CD14-positive monocyte (primary cell): Measurements from ENCODE around the gene LARP6. TPM values are rescaled to one million over a fixed set of nuclear protein-coding genes. Genes with fewer than 3 reads are reported as not detected.
"Not testable (repeated sequence)": the region's sequence is repeated elsewhere in the genome, so short reads cannot be mapped to it uniquely, and the experiment has no call there.

Source experiments
- DNase-seq, 3 donors: peaks; one replicate each; pipeline ENCODE4 v3.0.0-alpha.2; 2011 to 2022
- H2AFZ ChIP-seq: 2 replicates; pipeline ENCODE4 v1.6.0; 2012; ENCODE audit warnings: mild to moderate bottlenecking, low read depth, low read length, inconsistent platforms; ENCODE audit not compliant: insufficient read depth, poor library complexity, severe bottlenecking
- H3K27ac ChIP-seq, 2 donors: 1 replicate in 1 of 2; 2 replicates in 1 of 2; pipeline ENCODE4 v1.5.1; 2012 to 2013; ENCODE audit warnings: low read length in 2 of 2, control low read depth in 1 of 2, inconsistent platforms in 1 of 2, low read depth in 1 of 2, mild to moderate bottlenecking in 1 of 2
- H3K27me3 ChIP-seq, 2 donors: one replicate each; pipeline versions ENCODE4 v1.6.0 to v1.6.1; 2011 to 2013; ENCODE audit warnings: low read length in 2 of 2; ENCODE audit not compliant: control insufficient read depth in 2 of 2, insufficient read depth in 2 of 2
- H3K36me3 ChIP-seq, 2 donors: replicated peaks in 1 of 2; 1 replicate in 1 of 2; 2 replicates in 1 of 2; pipeline versions ENCODE4 v1.5.1 to v1.6.1; 2012 to 2013; ENCODE audit warnings: low read length in 2 of 2, control low read depth in 1 of 2, inconsistent platforms in 1 of 2, mild to moderate bottlenecking in 1 of 2; ENCODE audit not compliant: insufficient read depth in 2 of 2, control insufficient read depth in 1 of 2
- H3K4me1 ChIP-seq, 2 donors: 1 replicate in 1 of 2; 2 replicates in 1 of 2; pipeline versions ENCODE4 v1.5.1 to v1.6.1; 2012 to 2013; ENCODE audit warnings: low read length in 2 of 2, control low read depth in 1 of 2, inconsistent platforms in 1 of 2, mild to moderate bottlenecking in 1 of 2, moderate library complexity in 1 of 2; ENCODE audit not compliant: insufficient read depth in 2 of 2, control insufficient read depth in 1 of 2
- H3K4me2 ChIP-seq: replicated peaks from 2 replicates; pipeline ENCODE3; 2012; ENCODE audit warnings: low read length, moderate library complexity, mild to moderate bottlenecking; ENCODE audit not compliant: poor library complexity, severe bottlenecking; ENCODE audit errors: extremely low read depth
- H3K4me3 ChIP-seq, 3 experiments: fragments of 200-600 bp in 1 of 3; sonication (generic) in 1 of 3; replicated peaks in 1 of 3; 1 replicate in 2 of 3; 2 replicates in 1 of 3; pipeline ENCODE4 v1.5.1; 2011 to 2013; ENCODE audit warnings: low read length in 3 of 3, mild to moderate bottlenecking in 3 of 3, control low read depth in 2 of 3, low read depth in 2 of 3, inconsistent platforms in 1 of 3, moderate library complexity in 1 of 3
- H3K79me2 ChIP-seq: 2 replicates; pipeline ENCODE4 v1.6.0; 2012; ENCODE audit warnings: mild to moderate bottlenecking, control low read depth, inconsistent platforms, low read length, moderate library complexity; ENCODE audit not compliant: insufficient read depth
- H3K9ac ChIP-seq: 2 replicates; pipeline ENCODE4 v1.6.0; 2017; ENCODE audit warnings: low read length, mild to moderate bottlenecking; ENCODE audit not compliant: insufficient read depth, poor library complexity, severe bottlenecking
- H3K9me3 ChIP-seq, 2 donors: replicated peaks in 1 of 2; 1 replicate in 1 of 2; 2 replicates in 1 of 2; pipeline versions ENCODE4 v1.5.1 to v1.6.1; 2012 to 2013; ENCODE audit warnings: low read length in 2 of 2, control low read depth in 1 of 2; ENCODE audit not compliant: control insufficient read depth in 1 of 2, insufficient read depth in 1 of 2
- H4K20me1 ChIP-seq: 2 replicates; pipeline ENCODE4 v1.6.0; 2012; ENCODE audit warnings: mild to moderate bottlenecking, low read length, control low read depth, moderate library complexity; ENCODE audit not compliant: insufficient read depth
- H3K27ac Mint-ChIP-seq, 7 donors: one replicate each; pipeline ENCODE4 v1.8.0; 2020; ENCODE audit warnings: mild to moderate bottlenecking in 7 of 7, mixed read lengths in 7 of 7, moderate library complexity in 6 of 7, inconsistent platforms in 2 of 7
- H3K27me3 Mint-ChIP-seq, 3 donors: one replicate each; pipeline ENCODE4 v1.8.0; 2021 to 2022; ENCODE audit warnings: low read depth in 3 of 3, mild to moderate bottlenecking in 3 of 3, mixed read lengths in 3 of 3, moderate library complexity in 3 of 3, inconsistent platforms in 1 of 3
- H3K36me3 Mint-ChIP-seq, 2 donors: one replicate each; pipeline ENCODE4 v1.8.0; 2020; ENCODE audit warnings: mixed read lengths in 2 of 2, inconsistent platforms in 1 of 2, mild to moderate bottlenecking in 1 of 2
- H3K4me1 Mint-ChIP-seq: one replicate; pipeline ENCODE4 v1.8.0; 2020; ENCODE audit warnings: mild to moderate bottlenecking, mixed read lengths
- H3K4me3 Mint-ChIP-seq, 2 donors: one replicate each; pipeline ENCODE4 v1.8.0; 2020; ENCODE audit warnings: mild to moderate bottlenecking in 2 of 2, mixed read lengths in 2 of 2, moderate library complexity in 1 of 2
- H3K9me3 Mint-ChIP-seq, 7 donors: one replicate each; pipeline ENCODE4 v1.8.0; 2020 to 2022; ENCODE audit warnings: mixed read lengths in 7 of 7, mild to moderate bottlenecking in 6 of 7, moderate library complexity in 6 of 7, inconsistent platforms in 2 of 7
- CTCF ChIP-seq: fragments of 200-600 bp; IDR thresholded peaks from one replicate; pipeline ENCODE4 v1.8.0; 2022; ENCODE audit warnings: antibody characterized with exemption, mild to moderate bottlenecking
- WGBS: methylation state at CpG from one replicate; pipeline ENCODE4 v1.1.5; 2013; ENCODE audit warnings: missing lambda C conversion rate; ENCODE audit not compliant: insufficient coverage; 5-methylcytosine and 5-hydroxymethylcytosine counted together
- intact Hi-C, 2 donors: fragments of 100-400 bp; cut with micrococcal nuclease; formaldehyde crosslinking; loops; one replicate each; pipeline versions ENCODE4 v1.15.0 to v1.15.1; 2023
- polyA plus RNA-seq, 3 donors: library from polyadenylated mRNA; depleted of rRNA in 1 of 3; unstranded in 2 of 3; stranded (reverse) in 1 of 3; fragments of 300-500 nt in 2 of 3; fragments of >200 nt in 1 of 3; fragmentation: Illumina TruSeq in 2 of 3; gene quantifications; 1 replicate in 2 of 3; 2 replicates in 1 of 3; pipeline ENCODE4 v1.2.3, GENCODE V29; 2012 to 2021

Gene LARP6
- polyA plus RNA-seq, 3 donors = not detected

- Mint-ChIP-seq H3K4me3 (no peak overlapping the region), H3K4me1 (no peaks in the 10 kb centered on the region), H3K27me3 (peaks cover 6 to 15% (median 12%) of the 10 kb centered on the region in 3 donors), H3K36me3 (no peaks in the 10 kb centered on the region), H3K27ac (no peak overlapping the region), H3K9me3 (peaks cover 0 to 5% (median 2%) of the 10 kb centered on the region in 7 donors)
- Histone ChIP-seq H3K36me3 (no peaks in the 10 kb centered on the region), H3K79me2 (no peaks in the 10 kb centered on the region), H3K27me3 (peaks cover 0 to 3% of the 10 kb centered on the region in 2 donors), H2AFZ (no peak overlapping the region), H4K20me1 (no peaks in the 10 kb centered on the region), H3K9ac (no peak overlapping the region), H3K4me2 (no peak overlapping the region), H3K9me3 (no peaks in the 10 kb centered on the region), H3K4me1 (no peaks in the 10 kb centered on the region), H3K4me3 (no peak overlapping the region), H3K27ac (no peak overlapping the region)
- WGBS = 86% methylated on average over 1 of the region's 2 CpGs
- no peak for DNase-seq
- TF ChIP-seq CTCF = no peak
- intact Hi-C loops = no loop called here
Measured at GRCh38 chr15:70873232-70874054, 19.5 kb upstream of the LARP6 start.

GRCh38 chr15:70871490-70871889 lies 17.5 kb upstream of the LARP6 start:
- H3K27ac ChIP-seq, H2AFZ ChIP-seq, H3K27ac Mint-ChIP-seq, H3K9ac ChIP-seq, H3K79me2 ChIP-seq, DNase-seq, H3K4me1 Mint-ChIP-seq, H3K36me3 Mint-ChIP-seq, H3K9me3 Mint-ChIP-seq, intact Hi-C loops, H3K4me2 ChIP-seq, H4K20me1 ChIP-seq, H3K9me3 ChIP-seq, H3K27me3 ChIP-seq, H3K4me1 ChIP-seq, H3K4me3 ChIP-seq, H3K36me3 ChIP-seq, H3K4me3 Mint-ChIP-seq: not testable (repeated sequence)
- WGBS = 93% methylated on average over 9 of the region's 34 CpGs
- H3K27me3 Mint-ChIP-seq = peaks cover 6 to 14% (median 11%) of the 10 kb centered on the region in 3 donors
